C4-2B (cell line): Measurements from ENCODE around the gene RPL12.

ENCODE experiments used
- H3K27ac ChIP-seq: fragments of 450-650 bp; 2 replicates; pipeline ENCODE4 v1.5.1; 2017
- CTCF ChIP-seq: fragments of 450-650 bp; conservative IDR thresholded peaks from 2 replicates; pipeline ENCODE4 v1.5.1; 2017; ENCODE audit warnings: mild to moderate bottlenecking
- ZFX ChIP-seq: fragments of 450-650 bp; IDR thresholded peaks from 2 replicates; pipeline ENCODE4 v1.6.1; 2017

The RPL12 gene

GRCh38 chr9:127455324-127455992 lies 4.3 kb upstream of the RPL12 start:
- TF ChIP-seq ZFX (no peak), CTCF (no peak; the same call in 1 of the 2 replicates)
- H3K27ac ChIP-seq: no peak overlapping the region

GRCh38 chr9:127452691-127453090 lies 1.5 kb upstream of the RPL12 start:
- H3K27ac ChIP-seq: peak overlapping the region; percentile 96
- TF ChIP-seq ZFX: no peak
- no peak; the same call in 1 of the 2 replicates for TF ChIP-seq CTCF

- TF ChIP-seq ZFX: no peak
- no peak; the same call in 1 of the 2 replicates for TF ChIP-seq CTCF
- H3K27ac ChIP-seq: peak overlapping the region; percentile 96
Observed at GRCh38 chr9:127451858-127452656, 851 bp upstream of the RPL12 start.

- no peak for TF ChIP-seq CTCF
- TF ChIP-seq ZFX: no peak
- peak overlapping the region; percentile 96 for H3K27ac ChIP-seq
Observed at GRCh38 chr9:127451608-127451857, 327 bp upstream of the RPL12 start.

DNA sequence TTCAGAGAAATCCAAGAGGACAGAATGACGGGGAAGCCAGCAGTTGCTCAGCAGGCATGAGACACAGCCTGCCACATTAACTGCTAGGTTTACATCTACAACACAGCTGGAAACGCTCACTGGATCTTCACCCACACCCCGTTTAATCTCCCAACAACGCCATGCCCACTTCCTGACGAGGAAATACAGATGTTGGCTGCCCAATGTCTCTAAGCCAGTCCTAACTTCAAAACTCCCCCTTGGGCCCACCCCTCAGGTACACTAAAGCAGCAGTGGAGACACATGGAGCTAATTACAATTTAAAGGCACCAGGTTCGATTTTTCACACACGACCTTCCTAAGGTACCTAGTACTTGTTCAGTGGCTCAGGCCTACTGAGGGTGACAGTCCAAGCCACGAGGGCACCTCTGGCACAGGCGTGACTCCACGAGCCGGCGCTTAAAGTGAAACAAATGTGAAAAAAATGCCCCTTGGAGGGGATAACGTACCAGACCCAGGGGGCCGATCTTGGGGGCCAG lies 904 bp downstream of the RPL12 start:
- peak overlapping the region; percentile 96 for H3K27ac ChIP-seq
- no peak for TF ChIP-seq ZFX
- TF ChIP-seq CTCF: no peak

- H3K27ac ChIP-seq: peak overlapping the region; percentile 96
- TF ChIP-seq CTCF (no peak), ZFX (no peak)
Observed at GRCh38 chr9:127449332-127449966, 1.8 kb downstream of the RPL12 start.
